Measurements from ENCODE around the gene ENDOU. TPM values are rescaled to one million over a fixed set of nuclear protein-coding genes. Genes with fewer than 3 reads are reported as not detected.

Gene ENDOU
- total and polyA plus RNA-seq, 2 experiments from 2014 or later = 0.22 TPM; not detected in 1

- no peak for TF ChIP-seq EZH2 (IDR thresholded peaks at IDR 0.05; ENCODE audit: insufficient read depth, poor library complexity, severe bottlenecking)
- no peak for TF ChIP-seq EZH2phosphoT487 (IDR thresholded peaks at IDR 0.05; ENCODE audit: insufficient read depth, low read depth)
- Histone ChIP-seq H2AFZ (no peak overlapping the region), H3K4me1 (ENCODE audit: insufficient read depth) (peaks cover 20% of the 10 kb centered on the region), H3K9me2 (ENCODE audit: insufficient read depth) (no peaks in the 10 kb centered on the region), H3K4me3 (no peak overlapping the region), H3K9ac (no peak overlapping the region), H4K20me1 (ENCODE audit: insufficient read depth) (no peaks in the 10 kb centered on the region), H3K27ac (no peak overlapping the region), H3F3A (ENCODE audit: insufficient read depth) (peaks cover 13% of the 10 kb centered on the region; the same call in 1 of the 2 replicates), H3K36me3 (ENCODE audit: low read depth) (no peaks in the 10 kb centered on the region), H3K9me3 (ENCODE audit: low read depth) (no peaks in the 10 kb centered on the region), H3K4me2 (ENCODE audit: unreplicated experiment) (no peak overlapping the region), H3K79me2 (ENCODE audit: insufficient read depth) (no peaks in the 10 kb centered on the region), H3K27me3 (replicated peaks; ENCODE audit: insufficient read depth) (no peaks in the 10 kb centered on the region)
- in situ Hi-C loops (cut with MboI) = no loop called here
- DNase-seq = no peak
- 89 to 94% methylated on average over 5 of the region's 5 CpGs for WGBS, 2 experiments (ENCODE audit: low coverage in 1 of 2, low lambda C conversion rate in 2 of 2, missing lambda C conversion rate in 2 of 2)
These were observed 2.2 kb downstream of the ENDOU start for GRCh38 chr12:47722941-47723631.

DNA sequence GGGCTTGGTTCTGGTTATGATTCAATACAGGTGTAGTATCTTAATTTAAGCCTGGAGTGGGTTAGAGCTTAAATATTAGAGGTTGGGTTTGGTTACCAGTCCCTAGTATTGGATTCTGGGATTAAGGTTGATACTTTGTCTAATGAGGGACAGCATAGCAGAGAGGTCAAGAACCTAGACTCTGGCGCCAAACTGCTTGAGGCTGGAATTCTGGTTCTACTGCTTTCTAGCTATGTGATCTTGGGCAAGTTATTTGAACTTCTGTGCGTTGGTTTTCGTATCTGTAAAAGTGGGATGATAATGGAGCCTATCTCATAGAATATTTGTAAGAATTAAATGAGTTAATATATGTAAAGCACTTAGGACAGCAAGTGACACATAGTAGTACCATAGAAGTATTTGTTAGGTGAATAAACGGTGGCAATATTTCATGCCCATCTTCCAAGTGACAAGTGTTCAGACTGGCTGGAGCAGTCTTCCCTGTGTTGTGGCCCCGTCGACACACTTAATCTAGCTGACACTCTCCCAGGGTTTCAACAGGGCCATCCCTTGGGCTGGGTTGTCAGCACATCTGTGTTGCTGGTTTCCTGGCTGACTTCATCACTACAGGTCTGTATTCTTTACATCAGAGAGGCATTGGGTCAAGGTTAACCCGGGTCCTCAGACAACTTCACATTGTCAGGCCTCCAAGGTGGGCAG lies 3.0 kb downstream of the ENDOU start:
- H3K36me3 ChIP-seq (ENCODE audit: low read depth) = no peaks in the 10 kb centered on the region
- H2AFZ ChIP-seq = no peak overlapping the region
- no peak overlapping the region for H3K9ac ChIP-seq
- H3K9me3 ChIP-seq (ENCODE audit: low read depth) = no peaks in the 10 kb centered on the region
- no peak for DNase-seq
- no peak overlapping the region for H3K4me2 ChIP-seq (ENCODE audit: unreplicated experiment)
- H3F3A ChIP-seq (ENCODE audit: insufficient read depth) = peaks cover 7% of the 10 kb centered on the region; the same call in 1 of the 2 replicates
- H3K27ac ChIP-seq = no peak overlapping the region
- no peak for TF ChIP-seq EZH2 (IDR thresholded peaks at IDR 0.05; ENCODE audit: insufficient read depth, poor library complexity, severe bottlenecking)
- no peak for TF ChIP-seq EZH2phosphoT487 (IDR thresholded peaks at IDR 0.05; ENCODE audit: insufficient read depth, low read depth)
- in situ Hi-C loops (cut with MboI) = no loop called here
- no peaks in the 10 kb centered on the region for H3K9me2 ChIP-seq (ENCODE audit: insufficient read depth)
- H3K79me2 ChIP-seq (ENCODE audit: insufficient read depth) = no peaks in the 10 kb centered on the region
- no peaks in the 10 kb centered on the region for H3K27me3 ChIP-seq (replicated peaks; ENCODE audit: insufficient read depth)
- H4K20me1 ChIP-seq (ENCODE audit: insufficient read depth) = no peaks in the 10 kb centered on the region
- peaks cover 27% of the 10 kb centered on the region for H3K4me1 ChIP-seq (ENCODE audit: insufficient read depth)
- WGBS, 2 experiments (ENCODE audit: low coverage in 1 of 2, low lambda C conversion rate in 2 of 2, missing lambda C conversion rate in 2 of 2) = 85 to 91% methylated on average over 7 of the region's 7 CpGs
- H3K4me3 ChIP-seq = no peak overlapping the region

- Histone ChIP-seq H3K4me1 (ENCODE audit: insufficient read depth) (peaks cover 20% of the 10 kb centered on the region), H3K9me3 (ENCODE audit: low read depth) (no peaks in the 10 kb centered on the region), H3K9me2 (ENCODE audit: insufficient read depth) (no peaks in the 10 kb centered on the region), H2AFZ (no peak overlapping the region), H3K9ac (no peak overlapping the region), H3K4me3 (no peak overlapping the region), H3K36me3 (ENCODE audit: low read depth) (no peaks in the 10 kb centered on the region), H3K4me2 (ENCODE audit: unreplicated experiment) (no peak overlapping the region), H3K79me2 (ENCODE audit: insufficient read depth) (no peaks in the 10 kb centered on the region), H4K20me1 (ENCODE audit: insufficient read depth) (no peaks in the 10 kb centered on the region), H3K27ac (no peak overlapping the region), H3F3A (ENCODE audit: insufficient read depth) (peaks cover 4% of the 10 kb centered on the region; the same call in 1 of the 2 replicates), H3K27me3 (replicated peaks; ENCODE audit: insufficient read depth) (no peaks in the 10 kb centered on the region)
- TF ChIP-seq EZH2phosphoT487 (IDR thresholded peaks at IDR 0.05; ENCODE audit: insufficient read depth, low read depth) = no peak
- no peak for TF ChIP-seq EZH2 (IDR thresholded peaks at IDR 0.05; ENCODE audit: insufficient read depth, poor library complexity, severe bottlenecking)
- in situ Hi-C loops (cut with MboI) = no loop called here
- WGBS, 2 experiments (ENCODE audit: low coverage in 1 of 2, low lambda C conversion rate in 2 of 2, missing lambda C conversion rate in 2 of 2) = 91 to 96% methylated on average over 9 of the region's 9 CpGs
- DNase-seq = no peak
These were observed 3.8 kb downstream of the ENDOU start for GRCh38 chr12:47721431-47721973.

- H3K9me3 ChIP-seq (ENCODE audit: low read depth) = no peaks in the 10 kb centered on the region
- no peaks in the 10 kb centered on the region for H3K27me3 ChIP-seq (replicated peaks; ENCODE audit: insufficient read depth)
- H3K4me3 ChIP-seq = no peak overlapping the region
- in situ Hi-C loops (cut with MboI) = no loop called here
- WGBS, 2 experiments (ENCODE audit: low coverage in 1 of 2, low lambda C conversion rate in 2 of 2, missing lambda C conversion rate in 2 of 2) = 61 to 82% methylated on average over 1 of the region's 1 CpG
- peaks cover 16% of the 10 kb centered on the region for H3K4me1 ChIP-seq (ENCODE audit: insufficient read depth)
- TF ChIP-seq EZH2phosphoT487 (IDR thresholded peaks at IDR 0.05; ENCODE audit: insufficient read depth, low read depth) = no peak
- no peak for TF ChIP-seq EZH2 (IDR thresholded peaks at IDR 0.05; ENCODE audit: insufficient read depth, poor library complexity, severe bottlenecking)
- H3K9me2 ChIP-seq (ENCODE audit: insufficient read depth) = no peaks in the 10 kb centered on the region
- H3K79me2 ChIP-seq (ENCODE audit: insufficient read depth) = no peaks in the 10 kb centered on the region
- no peak overlapping the region for H3K27ac ChIP-seq
- H3K4me2 ChIP-seq (ENCODE audit: unreplicated experiment) = no peak overlapping the region
- H3K9ac ChIP-seq = no peak overlapping the region
- no peaks in the 10 kb centered on the region for H4K20me1 ChIP-seq (ENCODE audit: insufficient read depth)
- no peak overlapping the region; the same call in 1 of the 2 replicates for H2AFZ ChIP-seq
- no peaks in the 10 kb centered on the region for H3K36me3 ChIP-seq (ENCODE audit: low read depth)
- DNase-seq = no peak
- H3F3A ChIP-seq (ENCODE audit: insufficient read depth) = no peaks in the 10 kb centered on the region
These were observed 6.8 kb downstream of the ENDOU start for GRCh38 chr12:47718531-47718930.

Data from GM23248 (cell line).